ENCODE measurements around the gene HSPB3.
"Not testable (repeated sequence)": the region's sequence is repeated elsewhere in the genome, so short reads cannot be mapped to it uniquely, and the experiment has no call there.

The HSPB3 gene

DNA sequence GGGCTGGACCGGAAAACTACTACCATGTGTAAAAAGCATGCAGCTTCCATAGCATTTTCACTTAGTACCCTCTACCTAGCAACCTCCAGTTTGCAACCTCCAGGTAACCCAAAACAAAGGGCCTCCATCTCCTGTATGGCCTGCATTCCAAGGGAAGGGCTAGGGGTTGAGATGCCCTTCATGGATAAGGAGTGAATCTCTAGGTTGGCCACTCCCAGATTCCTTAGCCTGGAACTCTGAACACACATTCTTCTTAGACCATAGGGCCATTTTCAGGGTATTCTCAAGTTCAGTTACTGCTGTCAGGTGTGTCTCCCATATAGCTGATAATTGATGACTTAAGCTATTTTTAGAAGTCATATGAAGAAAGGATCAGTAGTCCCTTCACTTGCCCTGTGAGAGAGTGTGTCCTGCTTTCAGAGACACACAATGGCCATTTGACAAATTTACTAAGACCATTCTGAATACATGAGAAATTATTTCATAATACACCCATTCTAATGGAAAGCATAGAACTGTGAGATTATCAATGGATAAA lies 22.5 kb downstream of the HSPB3 start:
- Mint-ChIP-seq H3K4me1 (no peaks in the 10 kb centered on the region), H3K27me3 (peaks cover 3% of the 10 kb centered on the region), H3K27ac (no peak overlapping the region), H3K9me3 (no peaks in the 10 kb centered on the region), H3K36me3 (no peaks in the 10 kb centered on the region), H3K4me3 (no peak overlapping the region)

DNA sequence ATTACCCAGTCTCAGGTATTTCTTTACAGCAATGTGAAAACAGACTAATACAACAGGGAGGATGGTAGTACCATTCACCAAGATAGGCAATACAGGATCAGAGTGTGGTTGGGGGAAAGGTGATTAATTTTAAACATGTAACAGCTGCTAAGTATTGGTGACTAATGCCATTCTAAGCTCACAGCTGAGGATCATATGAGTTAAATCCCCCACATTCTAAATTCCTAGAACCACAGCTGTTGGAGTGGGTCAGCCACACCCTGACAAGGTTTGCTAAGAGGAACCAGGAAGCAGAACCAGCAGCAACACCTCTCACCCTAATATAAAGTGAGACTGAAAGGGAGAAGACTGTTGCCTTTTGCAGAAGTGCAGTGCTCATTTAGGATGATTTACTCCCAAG lies 24.8 kb downstream of the HSPB3 start:
- peaks cover 3% of the 10 kb centered on the region for H3K27me3 Mint-ChIP-seq
- H3K4me1 Mint-ChIP-seq = no peaks in the 10 kb centered on the region
- H3K9me3 Mint-ChIP-seq = no peaks in the 10 kb centered on the region
- no peak overlapping the region for H3K4me3 Mint-ChIP-seq
- H3K36me3 Mint-ChIP-seq = no peaks in the 10 kb centered on the region
- H3K27ac Mint-ChIP-seq = no peak overlapping the region

- Mint-ChIP-seq H3K4me3 (no peak overlapping the region), H3K9me3 (no peaks in the 10 kb centered on the region), H3K27ac (no peak overlapping the region), H3K4me1 (no peaks in the 10 kb centered on the region), H3K27me3 (peaks cover 2% of the 10 kb centered on the region), H3K36me3 (peaks cover 1% of the 10 kb centered on the region)
Measured at GRCh38 chr5:54484219-54484894, 28.9 kb downstream of the HSPB3 start.

- not testable (repeated sequence) for H3K9me3 Mint-ChIP-seq, H3K27ac Mint-ChIP-seq
Measured at GRCh38 chr5:54485659-54486058, 30.2 kb downstream of the HSPB3 start.

DNA sequence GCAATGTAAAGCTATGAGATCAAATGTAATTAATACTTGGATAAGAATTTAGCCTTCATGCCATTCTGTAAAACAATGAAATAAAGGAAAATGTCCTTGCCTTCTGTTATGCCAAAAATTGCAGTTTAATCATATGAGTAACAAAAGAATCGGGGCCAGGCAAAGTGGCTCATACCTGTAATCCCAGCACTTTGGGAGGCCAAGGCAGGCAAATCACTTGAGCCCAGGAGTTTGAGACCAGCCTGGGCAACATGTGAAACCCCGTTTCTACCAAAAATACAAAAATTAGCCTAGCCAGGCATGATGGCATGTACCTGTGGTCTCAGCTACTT lies 34.1 kb downstream of the HSPB3 start:
- H3K4me1 Mint-ChIP-seq, H3K36me3 Mint-ChIP-seq, H3K9me3 Mint-ChIP-seq, H3K27me3 Mint-ChIP-seq, H3K4me3 Mint-ChIP-seq, H3K27ac Mint-ChIP-seq: not testable (repeated sequence)

More at GRCh38 chr5:54485659-54486058, 30.2 kb downstream of the HSPB3 start:
- H3K4me3 Mint-ChIP-seq, H3K36me3 Mint-ChIP-seq, H3K4me1 Mint-ChIP-seq, H3K27me3 Mint-ChIP-seq: not testable (repeated sequence)

- Mint-ChIP-seq H3K27me3 (no peaks in the 10 kb centered on the region), H3K36me3 (peaks cover 1% of the 10 kb centered on the region), H3K27ac (no peak overlapping the region), H3K9me3 (no peaks in the 10 kb centered on the region), H3K4me3 (no peak overlapping the region), H3K4me1 (no peaks in the 10 kb centered on the region)
Measured at GRCh38 chr5:54491326-54491725, 35.8 kb downstream of the HSPB3 start.

DNA sequence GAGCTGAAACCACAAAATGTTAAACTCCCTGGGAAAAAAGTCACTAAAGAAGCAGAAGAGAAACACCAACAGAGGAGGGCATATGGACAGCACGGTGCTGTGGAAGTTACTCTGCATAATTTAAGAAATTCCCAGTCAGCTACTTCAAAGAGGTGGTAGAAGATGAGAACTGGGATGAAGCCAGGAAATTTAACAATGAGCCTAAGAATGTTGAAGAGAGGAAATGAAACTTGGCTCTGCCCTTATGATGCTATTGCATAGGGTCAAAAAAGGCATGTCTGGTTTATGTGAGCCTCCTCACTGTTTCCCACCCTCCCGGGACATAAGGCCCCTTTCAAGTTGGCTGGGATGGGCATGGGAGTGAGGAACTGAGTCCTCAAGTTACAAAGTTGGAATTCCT lies 36.7 kb downstream of the HSPB3 start:
- H3K27me3 Mint-ChIP-seq = no peaks in the 10 kb centered on the region
- no peak overlapping the region for H3K27ac Mint-ChIP-seq
- no peaks in the 10 kb centered on the region for H3K4me1 Mint-ChIP-seq
- H3K9me3 Mint-ChIP-seq = no peaks in the 10 kb centered on the region
- H3K36me3 Mint-ChIP-seq = no peaks in the 10 kb centered on the region
- H3K4me3 Mint-ChIP-seq = no peak overlapping the region

GRCh38 chr5:54495027-54495426 lies 39.5 kb downstream of the HSPB3 start:
- Mint-ChIP-seq H3K4me3 (no peak overlapping the region), H3K9me3 (no peaks in the 10 kb centered on the region), H3K27me3 (peaks cover 7% of the 10 kb centered on the region), H3K27ac (no peak overlapping the region), H3K36me3 (no peaks in the 10 kb centered on the region), H3K4me1 (no peaks in the 10 kb centered on the region)
